Lung microvascular endothelial cell (primary cell): ENCODE data around the gene IL1RAP. TPM values are rescaled to one million over a fixed set of nuclear protein-coding genes. Genes with fewer than 3 reads are reported as not detected.
A peak's percentile ranks its signal among the peaks of the same experiment; 100 is the strongest.
"Not testable (repeated sequence)": the region's sequence is repeated elsewhere in the genome, so short reads cannot be mapped to it uniquely, and the experiment has no call there.

Source experiments
- DNase-seq, 2 donors: peaks; one replicate each; pipeline versions ENCODE4 v3.0.0 to v3.0.0-alpha.2; 2010; ENCODE audit warnings: low read depth in 2 of 2
- total RNA-seq: library from RNA; depleted of rRNA; stranded (reverse); fragments of >200 nt; gene quantifications from 2 replicates; pipeline ENCODE4 v1.2.1, GENCODE V29; 2014

IL1RAP gene, protein sequence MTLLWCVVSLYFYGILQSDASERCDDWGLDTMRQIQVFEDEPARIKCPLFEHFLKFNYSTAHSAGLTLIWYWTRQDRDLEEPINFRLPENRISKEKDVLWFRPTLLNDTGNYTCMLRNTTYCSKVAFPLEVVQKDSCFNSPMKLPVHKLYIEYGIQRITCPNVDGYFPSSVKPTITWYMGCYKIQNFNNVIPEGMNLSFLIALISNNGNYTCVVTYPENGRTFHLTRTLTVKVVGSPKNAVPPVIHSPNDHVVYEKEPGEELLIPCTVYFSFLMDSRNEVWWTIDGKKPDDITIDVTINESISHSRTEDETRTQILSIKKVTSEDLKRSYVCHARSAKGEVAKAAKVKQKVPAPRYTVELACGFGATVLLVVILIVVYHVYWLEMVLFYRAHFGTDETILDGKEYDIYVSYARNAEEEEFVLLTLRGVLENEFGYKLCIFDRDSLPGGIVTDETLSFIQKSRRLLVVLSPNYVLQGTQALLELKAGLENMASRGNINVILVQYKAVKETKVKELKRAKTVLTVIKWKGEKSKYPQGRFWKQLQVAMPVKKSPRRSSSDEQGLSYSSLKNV
- 1.8 and 2.2 TPM in 2 replicates for total RNA-seq

DNA sequence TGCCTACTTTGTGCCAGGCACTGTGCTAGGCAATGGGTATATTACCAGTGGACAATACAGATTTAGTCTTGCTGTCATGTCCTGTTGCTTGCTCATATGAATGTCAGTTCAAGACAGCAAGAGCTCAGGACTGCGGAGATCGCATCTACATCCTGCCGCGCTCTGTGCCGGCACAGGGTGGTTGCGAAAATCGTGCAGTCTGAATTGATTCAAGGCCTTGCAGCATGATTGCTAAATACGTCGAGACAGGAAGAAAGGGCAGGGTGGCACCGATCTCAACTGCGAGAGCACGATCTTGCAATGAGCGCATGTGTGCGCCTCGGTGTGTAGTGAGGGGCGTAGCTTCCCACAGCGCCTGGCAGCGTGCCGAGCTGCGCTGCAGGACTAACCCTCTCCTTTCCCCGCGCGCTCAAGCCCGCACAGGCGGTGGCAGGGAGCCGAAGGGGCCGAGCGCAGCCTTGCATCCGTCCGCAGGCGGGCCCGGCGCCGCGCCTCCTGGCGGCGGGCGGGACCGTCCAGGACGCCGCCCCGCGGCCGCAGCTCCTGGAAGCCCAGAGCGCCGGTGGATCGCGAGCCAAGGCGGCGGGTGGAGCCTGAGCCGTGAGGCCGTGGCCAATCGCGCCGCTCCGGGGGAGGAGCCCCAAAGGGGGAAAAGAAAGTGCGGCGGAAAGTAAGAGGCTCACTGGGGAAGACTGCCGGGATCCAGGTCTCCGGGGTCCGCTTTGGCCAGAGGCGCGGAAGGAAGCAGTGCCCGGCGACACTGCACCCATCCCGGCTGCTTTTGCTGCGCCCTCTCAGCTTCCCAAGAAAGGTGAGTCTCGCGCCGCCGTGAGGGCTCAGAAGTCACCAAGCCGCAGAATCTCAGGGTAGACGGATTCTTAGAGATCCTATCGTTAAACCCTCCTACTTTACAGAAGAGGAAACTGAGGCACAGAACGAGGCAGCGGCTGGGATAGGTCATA lies at the start of gene IL1RAP:
Gene IL1RAP, plus strand, starts transcription at position 677 of the 962 bp plus-strand sequence. CDS start 50,205 bp downstream, outside the sequence.
- DNase-seq = peak; percentile 72 to 92

DNA sequence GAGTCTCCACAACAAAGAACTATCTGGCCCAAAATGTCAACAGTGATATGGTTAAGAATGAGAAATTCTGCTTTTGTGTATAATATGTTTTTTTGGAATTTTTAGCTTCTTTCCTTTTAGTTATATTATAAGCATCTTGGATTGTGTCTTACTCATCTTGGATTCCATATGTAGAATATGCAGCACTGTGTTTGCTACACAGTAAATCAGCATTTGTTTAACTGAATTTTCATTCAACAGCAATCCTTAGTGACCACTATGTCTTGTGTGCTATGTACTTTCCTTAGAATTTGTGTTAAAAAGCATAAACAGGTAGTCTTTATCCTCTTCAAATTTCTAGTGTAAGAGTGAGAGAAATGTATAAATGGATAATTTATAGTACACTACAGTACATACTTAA lies 46.0 kb upstream of the IL1RAP start:
- DNase-seq = no peak

GRCh38 chr3:190473261-190473660 lies 40.6 kb upstream of the IL1RAP start:
- DNase-seq = not testable (repeated sequence)

DNA sequence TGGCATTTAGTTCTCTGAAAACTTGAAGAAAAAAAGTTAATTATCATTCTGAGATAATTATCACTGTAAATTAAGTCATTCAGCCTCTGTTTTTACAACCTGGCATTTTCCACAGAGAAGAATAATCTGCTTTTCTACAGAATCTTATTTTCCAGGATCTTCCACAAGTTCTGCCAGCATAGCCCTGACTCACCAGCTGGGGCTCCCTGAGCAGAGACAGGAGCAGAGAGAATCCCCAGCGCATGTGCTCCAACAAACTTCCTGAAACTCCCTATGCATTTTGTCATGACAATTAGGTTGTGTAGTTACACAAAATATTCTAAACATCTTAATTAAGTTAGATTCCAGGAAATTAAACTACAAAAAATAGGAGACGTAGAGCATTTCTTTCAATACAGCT lies 32.1 kb upstream of the IL1RAP start:
- DNase-seq = no peak

GRCh38 chr3:190485830-190486532 lies 27.9 kb upstream of the IL1RAP start:
- peak; percentile 5 to 44 for DNase-seq

GRCh38 chr3:190486533-190486864 lies 27.4 kb upstream of the IL1RAP start:
- DNase-seq = no peak

DNA sequence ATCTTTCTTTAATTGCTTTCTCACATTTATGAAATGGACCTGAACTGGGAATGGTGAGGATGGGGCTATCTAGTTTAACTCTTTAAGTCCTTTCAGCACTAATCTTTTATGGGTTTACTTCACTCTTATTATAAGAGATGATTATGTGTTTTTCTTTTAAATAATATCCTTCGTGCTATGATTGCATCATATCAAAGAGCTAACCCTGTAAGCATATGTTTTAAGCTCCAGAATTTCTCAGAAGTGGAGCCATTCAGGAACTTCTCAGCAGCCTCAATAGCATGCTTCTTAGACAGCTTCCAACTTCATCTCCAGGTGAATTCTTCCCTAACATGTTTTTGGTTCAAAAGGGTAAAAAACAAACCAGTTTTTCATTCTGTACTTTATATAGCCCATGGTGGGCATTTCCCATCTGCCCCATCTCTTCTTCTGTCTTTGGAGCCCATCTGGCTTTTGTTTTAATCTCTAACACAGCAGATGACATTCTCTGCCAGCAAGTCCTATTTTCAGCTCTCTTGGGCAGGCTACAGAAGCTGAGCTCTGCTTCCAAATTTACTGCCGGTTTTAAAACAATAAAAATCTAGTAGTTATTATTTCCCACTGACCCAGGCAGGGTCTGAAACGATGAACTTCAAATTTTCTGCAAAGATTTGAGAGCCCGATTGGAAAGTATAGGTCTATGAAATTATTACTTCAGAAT lies 26.8 kb upstream of the IL1RAP start:
- DNase-seq = no peak

DNA sequence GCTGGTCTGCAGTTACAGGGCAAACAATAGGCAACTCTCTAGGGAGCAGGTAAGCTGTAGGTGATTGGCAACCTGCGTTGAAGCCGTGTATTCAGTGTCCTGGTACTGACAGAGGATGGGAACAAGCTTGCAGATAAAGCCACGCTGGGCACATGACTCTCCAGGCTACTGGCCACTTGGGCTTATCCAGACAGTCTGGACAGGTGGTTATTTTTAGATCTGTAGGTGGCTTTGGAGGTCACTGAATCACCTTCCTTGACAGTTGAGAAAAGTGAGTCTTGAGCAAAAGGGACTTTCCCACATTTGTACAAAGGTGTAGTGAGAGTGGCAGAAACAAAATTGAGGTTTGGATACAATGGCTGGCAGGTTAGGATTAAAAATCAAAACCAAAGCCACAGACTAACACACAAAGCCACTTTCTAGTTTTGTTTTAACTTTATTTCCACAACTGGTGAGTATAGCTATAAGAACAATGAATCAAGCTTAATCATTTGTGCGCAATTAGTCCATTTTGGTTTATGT lies 22.3 kb upstream of the IL1RAP start:
- DNase-seq = no peak

DNA sequence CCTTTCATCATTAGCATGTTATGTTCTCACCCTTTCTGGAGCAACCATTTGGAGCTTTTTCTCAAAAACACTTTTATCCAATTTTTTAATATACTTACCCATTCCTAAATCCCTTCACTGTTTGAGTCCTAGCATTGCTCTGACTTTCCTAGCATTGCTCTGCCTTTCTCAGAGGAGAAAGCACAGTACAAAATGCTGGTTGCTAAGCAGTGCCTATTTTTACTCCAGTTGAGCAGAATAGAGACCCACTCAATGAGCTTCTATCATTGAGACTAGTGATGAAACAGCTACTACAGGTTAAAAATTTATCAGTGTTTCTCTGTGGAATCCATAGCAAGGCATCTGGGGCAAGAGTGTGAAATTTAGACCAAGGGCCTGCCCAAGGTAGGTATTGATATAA lies 21.8 kb upstream of the IL1RAP start:
- no peak for DNase-seq

GRCh38 chr3:190492966-190493365 lies 20.9 kb upstream of the IL1RAP start:
- DNase-seq = no peak

- DNase-seq = no peak
Observed at GRCh38 chr3:190494907-190495306, 19.0 kb upstream of the IL1RAP start.

DNA sequence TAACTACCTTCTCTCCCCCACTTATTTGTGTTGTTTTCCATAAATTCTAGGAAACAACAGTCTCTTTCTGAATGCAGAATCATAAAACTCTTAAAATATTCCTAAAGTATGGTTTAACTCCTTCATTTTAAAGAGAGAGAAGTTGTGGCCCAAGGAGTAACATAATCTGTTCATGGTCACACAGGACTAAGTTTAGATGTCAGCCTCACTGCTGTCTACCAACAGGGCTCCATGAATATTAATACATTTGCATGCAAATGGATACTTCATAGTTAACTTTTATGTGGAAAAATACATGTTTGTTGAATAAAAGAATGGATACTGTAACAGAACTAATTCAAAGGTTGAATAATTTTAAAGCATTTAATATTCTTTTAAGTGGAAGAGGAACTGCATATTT lies 18.5 kb upstream of the IL1RAP start:
- no peak for DNase-seq

GRCh38 chr3:190495796-190496195 lies 18.1 kb upstream of the IL1RAP start:
- DNase-seq = no peak

DNA sequence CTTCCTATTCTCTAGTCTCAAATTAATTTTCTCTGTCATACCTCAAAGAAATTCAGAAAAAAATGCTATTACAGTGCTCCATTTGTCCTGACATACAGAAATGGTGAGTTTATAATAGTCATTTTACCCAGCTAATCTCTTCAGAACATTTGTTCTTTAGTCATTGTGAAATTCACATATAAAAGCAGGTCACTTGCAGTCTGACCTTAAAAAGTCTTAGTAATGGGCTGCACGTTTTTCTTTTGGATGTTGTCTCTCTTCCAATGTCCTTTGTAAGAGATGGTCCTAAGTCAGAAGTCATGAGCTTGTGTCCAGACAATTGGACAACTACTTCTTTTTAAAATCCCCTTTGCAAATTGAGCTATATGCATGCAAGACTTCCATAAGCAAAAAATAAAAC lies 17.0 kb upstream of the IL1RAP start:
- no peak for DNase-seq

DNA sequence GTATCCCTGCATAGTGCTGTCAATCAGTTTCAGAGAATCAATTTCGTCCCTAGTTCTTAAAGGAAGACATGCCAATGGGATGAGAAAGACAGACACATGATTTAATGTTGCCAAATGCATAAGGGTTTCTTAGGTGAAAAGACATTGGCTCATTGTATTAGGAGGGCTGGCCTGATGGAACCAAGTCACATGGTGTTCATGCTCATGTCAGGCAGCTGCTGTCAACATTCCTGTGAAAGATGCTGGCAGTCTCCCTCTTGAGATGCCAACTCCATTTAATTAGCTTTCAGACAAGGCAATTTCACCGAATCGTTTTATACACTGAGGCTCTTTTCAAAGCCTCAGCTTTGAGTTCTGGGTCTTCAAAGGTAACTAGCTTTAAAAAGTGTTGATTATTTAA lies 16.1 kb upstream of the IL1RAP start:
- no peak for DNase-seq

- DNase-seq = no peak
Observed at GRCh38 chr3:190498293-190498692, 15.6 kb upstream of the IL1RAP start.

- DNase-seq = no peak
Observed at GRCh38 chr3:190499122-190499521, 14.8 kb upstream of the IL1RAP start.

DNA sequence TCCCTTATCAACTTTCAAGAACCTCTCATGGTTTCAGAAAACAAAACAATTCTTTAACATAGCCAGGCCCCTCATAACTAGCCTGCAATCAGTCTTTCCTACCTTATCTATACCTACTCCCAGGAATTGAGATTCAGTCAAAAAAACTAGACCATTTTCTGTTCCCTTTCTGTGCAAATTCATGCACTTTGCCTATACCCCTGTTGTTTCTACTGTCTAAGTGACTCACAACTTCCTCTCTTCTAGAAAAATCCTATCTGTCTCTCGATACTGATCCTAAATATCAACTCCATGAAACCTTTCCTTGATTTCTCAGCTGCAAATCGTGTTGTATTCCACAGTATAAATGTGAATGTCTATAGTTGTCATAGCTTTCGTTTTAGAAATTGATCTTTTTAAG lies 10.9 kb upstream of the IL1RAP start:
- DNase-seq = no peak

DNA sequence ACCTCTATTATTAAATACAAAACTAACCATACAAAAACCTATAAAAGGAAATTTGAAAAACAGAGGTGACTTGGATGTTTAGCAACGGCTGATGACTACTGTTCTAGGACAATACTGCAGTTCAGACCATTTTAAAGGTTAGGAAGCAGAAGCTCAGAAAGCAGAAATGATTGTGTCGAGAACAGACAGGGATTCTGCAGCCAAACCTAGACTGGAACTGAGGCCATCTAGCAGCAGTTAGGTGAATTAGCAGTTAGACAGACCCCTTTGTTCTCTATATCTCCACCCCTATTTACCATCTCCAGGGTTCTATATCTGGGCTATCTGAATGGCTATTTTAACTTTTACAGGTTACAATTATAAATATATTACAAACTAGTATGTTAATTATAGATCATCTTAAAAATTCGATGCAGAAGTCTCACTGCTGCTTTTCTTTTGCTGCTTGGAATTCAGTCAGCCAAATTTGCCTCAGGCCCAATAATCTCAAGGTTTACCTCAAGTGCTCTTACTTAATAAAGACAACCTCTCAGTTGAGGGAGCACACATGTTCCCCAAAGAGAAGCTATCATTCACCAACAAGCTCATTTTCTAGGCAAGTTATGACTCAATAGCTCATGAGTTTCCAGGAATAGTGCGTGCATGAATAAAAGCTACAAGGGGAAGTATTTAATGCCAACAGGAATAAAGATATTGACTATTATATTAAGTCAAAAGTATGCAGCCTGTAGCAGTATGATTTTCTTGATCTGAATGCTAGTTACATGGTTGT lies 9.3 kb upstream of the IL1RAP start:
- peak; percentile 28 to 30 for DNase-seq
